Thyroid gland (tissue), 4 donors: ENCODE results near the gene NOTCH4.

Source experiments
- POLR2A ChIP-seq, 2 donors: fragments of 450-650 bp; IDR thresholded peaks; one replicate each; pipeline ENCODE4 v1.6.1; 2017; ENCODE audit warnings: antibody characterized with exemption in 2 of 2, mild to moderate bottlenecking in 2 of 2, moderate library complexity in 1 of 2
- TF ChIP-seq, protein P1 (sequence below), 6 experiments: fragments of 200-600 bp in 3 of 6; fragments of 450-650 bp in 3 of 6; sonication (generic) in 3 of 6; IDR thresholded peaks; one replicate each; pipeline ENCODE4 v1.5.1; 2016 to 2019; ENCODE audit warnings: antibody characterized with exemption in 6 of 6, mild to moderate bottlenecking in 2 of 6, inconsistent platforms in 1 of 6, moderate library complexity in 1 of 6

DNA sequence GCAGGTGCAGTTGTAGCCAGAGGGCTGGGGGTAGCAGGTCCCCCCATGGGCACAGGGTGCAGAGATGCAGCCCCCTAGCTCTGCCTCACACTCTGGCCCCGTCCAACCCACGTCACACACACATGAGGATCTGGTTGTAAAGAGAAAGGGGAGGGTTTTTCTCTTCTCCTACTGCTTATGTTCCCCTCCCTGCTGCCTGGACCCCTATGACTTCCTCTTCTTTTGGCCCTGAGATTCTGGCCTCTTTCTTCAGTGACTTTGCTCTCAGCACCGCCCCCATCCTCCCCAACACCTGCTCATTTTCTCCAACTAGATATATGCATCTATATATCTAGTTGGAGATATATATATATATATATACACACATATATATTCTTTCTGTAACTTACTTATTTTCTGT, 9.7 kb downstream of the NOTCH4 start:
- TF ChIP-seq, protein P1, sequence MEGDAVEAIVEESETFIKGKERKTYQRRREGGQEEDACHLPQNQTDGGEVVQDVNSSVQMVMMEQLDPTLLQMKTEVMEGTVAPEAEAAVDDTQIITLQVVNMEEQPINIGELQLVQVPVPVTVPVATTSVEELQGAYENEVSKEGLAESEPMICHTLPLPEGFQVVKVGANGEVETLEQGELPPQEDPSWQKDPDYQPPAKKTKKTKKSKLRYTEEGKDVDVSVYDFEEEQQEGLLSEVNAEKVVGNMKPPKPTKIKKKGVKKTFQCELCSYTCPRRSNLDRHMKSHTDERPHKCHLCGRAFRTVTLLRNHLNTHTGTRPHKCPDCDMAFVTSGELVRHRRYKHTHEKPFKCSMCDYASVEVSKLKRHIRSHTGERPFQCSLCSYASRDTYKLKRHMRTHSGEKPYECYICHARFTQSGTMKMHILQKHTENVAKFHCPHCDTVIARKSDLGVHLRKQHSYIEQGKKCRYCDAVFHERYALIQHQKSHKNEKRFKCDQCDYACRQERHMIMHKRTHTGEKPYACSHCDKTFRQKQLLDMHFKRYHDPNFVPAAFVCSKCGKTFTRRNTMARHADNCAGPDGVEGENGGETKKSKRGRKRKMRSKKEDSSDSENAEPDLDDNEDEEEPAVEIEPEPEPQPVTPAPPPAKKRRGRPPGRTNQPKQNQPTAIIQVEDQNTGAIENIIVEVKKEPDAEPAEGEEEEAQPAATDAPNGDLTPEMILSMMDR (IDR thresholded peaks at IDR 0.05): no peak
- TF ChIP-seq POLR2A (IDR thresholded peaks at IDR 0.05): no peak
